HL-60 (cell line): ENCODE results near the gene RNU6-7.
A peak's percentile ranks its signal among the peaks of the same experiment; 100 is the strongest.

Experiments
- DNase-seq, 2 experiments: peaks; one replicate each; pipeline ENCODE4 v3.0.0-alpha.2; 2010 to 2020; ENCODE audit warnings: low read depth in 1 of 2, low spot score in 1 of 2
- H3K27ac ChIP-seq: fragments of 250-450 bp; sonication (Bioruptor Pico); replicated peaks from 2 replicates; pipeline ENCODE4 v1.5.1; 2020; ENCODE audit warnings: mild to moderate bottlenecking, moderate library complexity
- H3K27me3 ChIP-seq: fragments of 250-450 bp; sonication (Bioruptor Pico); 2 replicates; pipeline ENCODE4 v1.5.1; 2021; ENCODE audit warnings: mild to moderate bottlenecking, moderate library complexity; ENCODE audit not compliant: insufficient read depth, poor library complexity, severe bottlenecking
- H3K4me3 ChIP-seq: replicated peaks from 2 replicates; pipeline ENCODE4 v1.5.1; 2011; ENCODE audit warnings: mild to moderate bottlenecking, control low read depth, low read length; ENCODE audit not compliant: insufficient read depth
- CTCF ChIP-seq: IDR thresholded peaks from one replicate; pipeline ENCODE4 v1.5.1; 2011; ENCODE audit warnings: low read length, control low read depth, inconsistent platforms; ENCODE audit not compliant: insufficient read depth
- GABPA ChIP-seq: IDR thresholded peaks from 2 replicates; pipeline ENCODE4 v1.6.1; 2012; ENCODE audit warnings: low read depth
- POLR2AphosphoS5 ChIP-seq: IDR thresholded peaks from 2 replicates; pipeline ENCODE4 v1.6.1; 2012; ENCODE audit warnings: low read depth
- SPI1 ChIP-seq: IDR thresholded peaks from 2 replicates; pipeline ENCODE4 v1.6.1; 2012; ENCODE audit warnings: low read depth, mild to moderate bottlenecking, borderline replicate concordance
- long read RNA-seq: library from polyadenylated mRNA; unstranded; transcript quantifications from one replicate; pipeline ENCODE4 v2.0.0, GENCODE V29; 2020
- TF ChIP-seq, protein P1 (sequence below): IDR thresholded peaks from 2 replicates; pipeline ENCODE4 v1.6.1; 2012; ENCODE audit warnings: low read depth; ENCODE audit not compliant: insufficient replicate concordance

Gene RNU6-7
- long read RNA-seq, partial matches to known transcripts = 0 of 2 reads
- long read RNA-seq, other reads (novel, unspliced or antisense) = 0 of 2 reads

DNA sequence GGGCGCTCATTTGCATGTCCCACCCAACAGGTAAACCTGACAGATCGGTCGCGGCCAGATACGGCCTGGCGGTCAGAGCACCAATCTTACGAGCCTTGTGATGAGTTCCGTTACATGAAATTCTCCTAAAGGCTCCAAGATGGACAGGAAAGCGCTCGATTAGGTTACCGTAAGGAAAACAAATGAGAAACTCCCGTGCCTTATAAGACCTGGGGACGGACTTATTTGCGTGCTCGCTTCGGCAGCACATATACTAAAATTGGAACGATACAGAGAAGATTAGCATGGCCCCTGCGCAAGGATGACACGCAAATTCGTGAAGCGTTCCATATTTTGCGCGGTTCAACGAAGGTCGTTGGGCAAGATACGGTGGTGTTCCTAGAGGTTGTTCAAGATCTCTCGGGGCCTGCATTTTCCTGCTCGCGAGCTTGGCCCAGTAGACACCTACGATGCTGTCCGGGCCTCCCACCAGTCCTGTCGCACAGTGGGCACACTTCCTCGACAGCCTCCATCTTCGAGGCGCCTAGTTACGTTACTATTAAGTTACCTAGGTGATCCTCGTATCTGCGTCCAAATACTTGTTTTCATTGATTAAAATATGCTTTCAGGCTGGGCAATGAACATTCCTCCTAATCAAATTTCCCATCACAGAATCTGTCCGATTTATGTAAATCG lies at the start of gene RNU6-7:
TSS of gene RNU6-7 (plus strand) at position 230 of the 675 bp plus-strand sequence.
- Histone ChIP-seq H3K4me3 (peak within 1 kb of the TSS; percentile 54), H3K27me3 (no peaks in the 10 kb centered on the region), H3K27ac (no peak within 1 kb of the TSS)
- peak in 1 of 2 experiments; percentile 4 for DNase-seq
- TF ChIP-seq SPI1 = no peak

DNA sequence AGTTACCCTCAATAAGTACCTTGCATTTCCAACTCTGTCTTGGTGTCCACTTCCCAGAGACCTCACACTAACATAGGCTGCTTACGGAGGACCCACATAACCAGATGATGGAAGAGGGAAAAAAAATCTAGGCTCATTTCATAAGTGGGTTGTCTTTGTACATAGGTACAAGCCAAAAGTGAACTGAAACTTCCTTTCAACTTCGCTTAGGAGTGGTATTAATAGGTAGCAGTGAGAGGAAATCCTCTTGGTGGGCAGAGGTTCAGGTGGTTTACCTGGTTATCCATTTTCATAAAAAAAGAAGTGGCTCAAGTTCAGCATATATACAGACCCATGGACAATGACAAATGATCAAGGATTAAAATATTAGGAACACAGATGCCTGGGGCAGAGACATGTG lies 35.8 kb upstream of the RNU6-7 start:
- Histone ChIP-seq H3K4me3 (no peak overlapping the region), H3K27me3 (no peaks in the 10 kb centered on the region), H3K27ac (no peak overlapping the region)
- TF ChIP-seq, protein P1, sequence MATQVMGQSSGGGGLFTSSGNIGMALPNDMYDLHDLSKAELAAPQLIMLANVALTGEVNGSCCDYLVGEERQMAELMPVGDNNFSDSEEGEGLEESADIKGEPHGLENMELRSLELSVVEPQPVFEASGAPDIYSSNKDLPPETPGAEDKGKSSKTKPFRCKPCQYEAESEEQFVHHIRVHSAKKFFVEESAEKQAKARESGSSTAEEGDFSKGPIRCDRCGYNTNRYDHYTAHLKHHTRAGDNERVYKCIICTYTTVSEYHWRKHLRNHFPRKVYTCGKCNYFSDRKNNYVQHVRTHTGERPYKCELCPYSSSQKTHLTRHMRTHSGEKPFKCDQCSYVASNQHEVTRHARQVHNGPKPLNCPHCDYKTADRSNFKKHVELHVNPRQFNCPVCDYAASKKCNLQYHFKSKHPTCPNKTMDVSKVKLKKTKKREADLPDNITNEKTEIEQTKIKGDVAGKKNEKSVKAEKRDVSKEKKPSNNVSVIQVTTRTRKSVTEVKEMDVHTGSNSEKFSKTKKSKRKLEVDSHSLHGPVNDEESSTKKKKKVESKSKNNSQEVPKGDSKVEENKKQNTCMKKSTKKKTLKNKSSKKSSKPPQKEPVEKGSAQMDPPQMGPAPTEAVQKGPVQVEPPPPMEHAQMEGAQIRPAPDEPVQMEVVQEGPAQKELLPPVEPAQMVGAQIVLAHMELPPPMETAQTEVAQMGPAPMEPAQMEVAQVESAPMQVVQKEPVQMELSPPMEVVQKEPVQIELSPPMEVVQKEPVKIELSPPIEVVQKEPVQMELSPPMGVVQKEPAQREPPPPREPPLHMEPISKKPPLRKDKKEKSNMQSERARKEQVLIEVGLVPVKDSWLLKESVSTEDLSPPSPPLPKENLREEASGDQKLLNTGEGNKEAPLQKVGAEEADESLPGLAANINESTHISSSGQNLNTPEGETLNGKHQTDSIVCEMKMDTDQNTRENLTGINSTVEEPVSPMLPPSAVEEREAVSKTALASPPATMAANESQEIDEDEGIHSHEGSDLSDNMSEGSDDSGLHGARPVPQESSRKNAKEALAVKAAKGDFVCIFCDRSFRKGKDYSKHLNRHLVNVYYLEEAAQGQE = no peak
- TF ChIP-seq GABPA = no peak
- no peak for TF ChIP-seq CTCF
- TF ChIP-seq POLR2AphosphoS5 = no peak
- no peak for TF ChIP-seq SPI1
- DNase-seq = no peak

DNA sequence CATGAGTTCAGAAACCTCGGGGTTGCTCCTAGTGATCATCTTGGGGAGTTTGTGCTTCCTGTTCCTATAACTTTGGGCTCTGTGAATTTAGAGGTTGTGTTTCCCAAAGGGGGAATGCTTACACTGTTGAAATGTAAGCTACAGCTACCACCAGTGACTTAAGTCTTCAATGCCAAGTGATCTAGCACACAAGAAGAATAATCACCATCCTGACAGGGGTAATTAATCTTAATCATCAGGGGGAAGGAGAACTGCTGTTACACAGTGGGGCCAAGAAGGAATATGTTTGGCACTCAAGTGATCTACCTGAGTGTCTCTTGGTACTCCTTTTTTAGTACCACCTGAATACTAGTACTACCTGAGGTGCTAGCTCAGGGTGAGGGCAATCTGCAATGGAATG lies 34.9 kb upstream of the RNU6-7 start:
- Histone ChIP-seq H3K27ac (no peak overlapping the region), H3K4me3 (no peak overlapping the region), H3K27me3 (no peaks in the 10 kb centered on the region)
- TF ChIP-seq POLR2AphosphoS5 = no peak
- TF ChIP-seq, protein P1 = no peak
- no peak for TF ChIP-seq GABPA
- TF ChIP-seq SPI1 = no peak
- TF ChIP-seq CTCF = no peak
- DNase-seq = no peak

DNA sequence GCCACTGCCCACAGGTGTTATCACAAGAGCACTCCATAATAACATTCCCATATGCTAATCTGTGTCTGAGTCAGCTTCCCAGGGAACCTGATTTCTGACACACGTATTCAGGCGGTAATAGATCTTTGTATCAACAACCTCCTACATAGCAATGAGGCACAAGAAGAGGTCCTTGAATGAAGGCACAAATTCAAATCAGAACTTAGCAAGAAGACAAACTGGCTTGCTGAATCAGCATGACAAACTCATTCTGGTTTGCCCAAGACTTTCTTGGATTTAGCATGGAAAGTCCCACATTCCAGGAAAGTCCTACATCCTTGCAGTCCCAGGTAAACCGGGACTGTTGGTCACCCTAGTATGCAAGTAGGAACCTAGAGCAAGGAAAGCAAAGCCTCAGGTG lies 33.9 kb upstream of the RNU6-7 start:
- Histone ChIP-seq H3K27me3 (no peaks in the 10 kb centered on the region), H3K4me3 (no peak overlapping the region), H3K27ac (no peak overlapping the region)
- DNase-seq = no peak
- TF ChIP-seq, protein P1 = no peak
- no peak for TF ChIP-seq GABPA
- no peak for TF ChIP-seq POLR2AphosphoS5
- TF ChIP-seq SPI1 = no peak
- no peak for TF ChIP-seq CTCF
